Stimulated activated naive CD4-positive, alpha-beta T cell (primary cell): ENCODE results near the gene PLPP2.
"Not testable (repeated sequence)": the region's sequence is repeated elsewhere in the genome, so short reads cannot be mapped to it uniquely, and the experiment has no call there.

Experiments
- DNase-seq, 6 experiments: peaks; one replicate each; lab custom pipeline; 2025; lab: John Stamatoyannopoulos, UW

PLPP2 gene

DNA sequence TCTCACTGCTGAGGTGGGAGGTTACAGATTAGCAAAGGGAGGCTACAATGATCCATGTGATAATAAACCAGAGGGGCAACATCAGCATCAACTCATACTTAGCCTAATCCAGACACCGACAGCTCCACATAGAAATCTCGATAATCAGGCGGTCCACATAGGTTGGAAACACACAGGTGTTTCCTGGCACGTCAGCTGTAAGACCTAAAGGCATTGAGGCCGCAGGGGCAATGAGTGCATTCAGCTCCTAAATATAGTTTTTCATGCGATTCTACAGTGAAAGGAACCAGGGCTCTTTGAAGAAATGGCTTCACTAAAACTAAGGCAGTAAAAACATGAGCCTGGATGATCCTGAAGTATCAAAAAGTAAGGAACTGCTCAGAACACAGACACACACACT is 19.3 kb downstream of the PLPP2 start:
- DNase-seq, result no peak

- not testable (repeated sequence) for DNase-seq
Measured at GRCh38 chr19:270766-271318, 20.4 kb downstream of the PLPP2 start.

GRCh38 chr19:269241-269640 is 22.0 kb downstream of the PLPP2 start:
- no peak for DNase-seq

GRCh38 chr19:262125-262524 is 29.1 kb downstream of the PLPP2 start:
- DNase-seq, result no peak

GRCh38 chr19:256804-257203 is 34.4 kb downstream of the PLPP2 start:
- DNase-seq, result not testable (repeated sequence)

DNA sequence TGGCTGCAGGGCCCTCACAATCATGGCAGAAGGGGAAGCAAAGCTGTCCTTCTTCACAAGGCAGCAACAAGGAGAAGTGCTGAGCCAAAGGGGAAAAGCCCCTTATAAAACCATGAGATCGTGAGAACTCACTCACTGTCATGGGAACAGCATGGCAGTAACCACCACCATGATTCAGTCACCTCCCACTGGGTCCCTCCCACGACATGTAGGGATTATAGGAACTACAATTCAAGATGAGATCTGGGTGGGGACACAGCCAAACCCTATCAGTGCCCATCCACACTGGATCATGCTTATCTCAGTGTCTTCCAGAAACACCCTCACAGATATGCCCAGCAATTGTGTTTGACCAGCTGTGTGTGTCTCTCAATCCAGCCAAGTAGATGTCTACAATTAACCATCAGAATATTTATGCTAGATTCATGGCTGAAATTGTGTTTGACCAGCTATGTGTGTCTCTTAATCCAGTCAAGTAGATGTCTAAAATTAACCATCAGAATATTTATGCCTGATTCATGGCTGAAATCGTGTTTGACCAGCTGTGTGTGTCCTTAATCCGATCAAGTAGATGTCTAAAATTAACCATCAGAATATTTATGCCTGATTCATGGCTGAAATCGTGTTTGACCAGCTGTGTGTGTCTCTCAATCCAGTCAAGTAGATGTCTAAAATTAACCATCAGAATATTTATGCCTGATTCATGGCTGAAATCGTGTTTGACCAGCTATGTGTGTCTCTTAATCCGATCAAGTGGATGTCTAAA is 38.6 kb downstream of the PLPP2 start:
- not testable (repeated sequence) for DNase-seq

DNA sequence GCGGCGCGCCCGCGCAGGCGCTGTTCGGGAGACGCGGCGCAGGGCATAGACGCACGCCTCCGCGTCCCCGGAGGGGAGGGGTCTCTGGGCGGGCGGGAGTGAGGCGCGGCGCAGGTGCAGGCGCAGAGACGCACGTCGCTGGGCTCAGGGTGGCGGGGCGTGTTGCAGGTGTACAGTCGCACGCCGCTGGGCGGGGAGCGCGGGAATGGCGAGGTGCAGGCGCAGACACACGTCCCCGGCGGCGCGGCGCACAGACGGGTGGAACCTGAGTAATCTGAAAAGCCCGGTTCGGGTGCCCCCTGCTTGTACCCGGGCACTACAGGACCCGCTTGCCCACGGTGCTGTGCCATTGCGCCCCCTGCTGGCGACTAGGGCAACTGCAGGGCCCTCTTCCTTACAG is 44.7 kb downstream of the PLPP2 start:
- no peak for DNase-seq

GRCh38 chr19:245900-246299 is 45.3 kb downstream of the PLPP2 start:
- DNase-seq, result not testable (repeated sequence)

- DNase-seq, result no peak
Measured at GRCh38 chr19:245457-245856, 45.7 kb downstream of the PLPP2 start.
